BLaER1 (cell line): ENCODE data around the gene ATRN.
A peak's percentile ranks its signal among the peaks of the same experiment; 100 is the strongest.
"Not testable (repeated sequence)": the region's sequence is repeated elsewhere in the genome, so short reads cannot be mapped to it uniquely, and the experiment has no call there.

ENCODE experiments used
- H3K27ac ChIP-seq: shearing (Covaris generic); formaldehyde crosslinking; 2 replicates; pipeline ENCODE4 v1.8.1; 2022
- H3K27me3 ChIP-seq: shearing (Covaris generic); formaldehyde crosslinking; 2 replicates; pipeline ENCODE4 v1.8.1; 2022
- H3K36me3 ChIP-seq: shearing (Covaris generic); formaldehyde crosslinking; 2 replicates; pipeline ENCODE4 v1.8.1; 2022
- H3K4me1 ChIP-seq: shearing (Covaris generic); formaldehyde crosslinking; 2 replicates; pipeline ENCODE4 v1.8.1; 2022
- H3K4me2 ChIP-seq: shearing (Covaris generic); formaldehyde crosslinking; 2 replicates; pipeline ENCODE4 v1.8.1; 2022
- H3K4me3 ChIP-seq: shearing (Covaris generic); formaldehyde crosslinking; 2 replicates; pipeline ENCODE4 v1.8.1; 2022
- H3K9ac ChIP-seq: shearing (Covaris generic); formaldehyde crosslinking; 2 replicates; pipeline ENCODE4 v1.8.1; 2022
- H3K9me3 ChIP-seq: shearing (Covaris generic); formaldehyde crosslinking; 2 replicates; pipeline ENCODE4 v1.8.1; 2022
- H4K20me1 ChIP-seq: shearing (Covaris generic); formaldehyde crosslinking; 2 replicates; pipeline ENCODE4 v1.8.1; 2022
- Cebpa-rat ChIP-seq: shearing (Covaris generic); IDR thresholded peaks from 2 replicates; pipeline ENCODE4 v1.8.1; 2022

The ATRN gene

DNA sequence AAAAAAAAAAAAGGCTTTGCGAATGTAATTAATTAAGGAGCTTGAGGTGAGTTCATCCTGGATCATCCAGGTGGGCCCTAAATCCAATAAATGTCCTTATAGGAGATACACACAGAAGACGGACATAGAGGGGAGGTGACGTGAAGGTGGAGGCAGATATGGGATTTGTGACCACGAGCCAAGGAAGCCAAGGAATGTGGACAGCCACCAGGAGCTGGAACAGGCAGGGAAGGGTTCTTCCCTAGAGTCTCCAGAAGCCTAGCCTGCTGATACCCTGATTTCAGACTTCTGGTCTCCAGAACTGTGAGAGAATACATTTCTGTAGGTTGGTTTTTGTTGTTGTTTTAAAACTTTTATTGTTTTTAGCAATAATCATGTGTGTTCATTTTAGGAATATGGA lies 6.7 kb upstream of the ATRN start:
- H3K27ac ChIP-seq: no peak overlapping the region
- no peak overlapping the region for H3K9ac ChIP-seq
- H3K4me2 ChIP-seq: no peak overlapping the region
- no peaks in the 10 kb centered on the region for H3K27me3 ChIP-seq
- no peaks in the 10 kb centered on the region for H3K4me1 ChIP-seq
- H3K36me3 ChIP-seq: no peaks in the 10 kb centered on the region
- no peaks in the 10 kb centered on the region for H3K9me3 ChIP-seq
- TF ChIP-seq Cebpa-rat: no peak
- H3K4me3 ChIP-seq: no peak overlapping the region
- no peaks in the 10 kb centered on the region for H4K20me1 ChIP-seq

DNA sequence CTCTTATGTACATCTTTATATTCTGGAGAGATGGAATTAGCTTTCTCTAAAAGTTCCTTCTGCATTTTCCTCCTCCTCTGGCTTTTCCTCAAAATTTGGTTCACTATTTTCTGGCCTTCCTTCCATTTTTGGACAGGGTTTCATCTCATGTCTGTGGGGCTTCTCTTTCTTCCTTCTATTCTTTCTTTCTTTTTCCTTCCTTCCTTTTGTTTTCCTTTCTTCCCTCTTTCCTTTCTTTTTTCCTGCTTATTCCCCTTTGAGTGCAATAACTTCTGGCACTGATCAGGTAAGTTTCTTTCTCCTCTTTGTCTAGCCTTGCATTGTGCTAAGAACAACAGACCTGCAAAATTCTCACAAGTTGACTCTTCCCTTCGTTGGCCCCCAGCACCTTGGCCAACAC lies 5.5 kb upstream of the ATRN start:
- H3K36me3 ChIP-seq: no peaks in the 10 kb centered on the region
- no peak overlapping the region for H3K4me3 ChIP-seq
- H3K4me2 ChIP-seq: no peak overlapping the region
- peaks cover 4% of the 10 kb centered on the region for H3K4me1 ChIP-seq
- H3K9ac ChIP-seq: no peak overlapping the region
- TF ChIP-seq Cebpa-rat: no peak
- no peaks in the 10 kb centered on the region for H3K9me3 ChIP-seq
- H3K27me3 ChIP-seq: no peaks in the 10 kb centered on the region
- no peak overlapping the region for H3K27ac ChIP-seq
- no peaks in the 10 kb centered on the region for H4K20me1 ChIP-seq

DNA sequence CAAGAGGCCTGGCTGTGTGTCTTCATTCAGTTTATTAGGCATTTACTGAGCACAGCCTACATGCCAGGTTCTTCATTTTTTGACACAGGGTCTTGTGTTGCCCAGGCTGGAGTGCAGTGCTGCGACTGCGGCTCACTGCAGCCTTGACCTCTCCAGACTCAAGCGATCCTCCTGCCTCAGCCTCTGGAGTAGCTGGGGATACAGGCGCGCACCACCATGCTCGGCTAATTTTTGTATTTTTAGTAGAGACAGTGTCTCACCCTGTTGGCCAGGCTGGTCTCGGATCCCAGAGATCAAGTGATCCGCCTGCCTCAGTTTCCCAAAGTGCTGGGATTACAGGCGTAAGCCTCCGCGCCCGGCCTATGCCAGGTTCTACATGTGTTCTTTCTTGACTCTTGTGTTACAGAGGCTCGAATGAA lies 601 bp upstream of the ATRN start:
- peaks cover 4% of the 10 kb centered on the region; the same call in 1 of the 2 replicates for H3K36me3 ChIP-seq
- H3K4me3 ChIP-seq: peak overlapping the region; percentile 99
- H3K27me3 ChIP-seq: no peaks in the 10 kb centered on the region
- TF ChIP-seq Cebpa-rat: no peak
- H3K27ac ChIP-seq: peak overlapping the region; percentile 78
- peaks cover 41% of the 10 kb centered on the region for H4K20me1 ChIP-seq
- H3K9ac ChIP-seq: peak overlapping the region; percentile 91
- peak overlapping the region; percentile 99 for H3K4me2 ChIP-seq
- H3K4me1 ChIP-seq: peaks cover 28% of the 10 kb centered on the region
- H3K9me3 ChIP-seq: no peaks in the 10 kb centered on the region

DNA sequence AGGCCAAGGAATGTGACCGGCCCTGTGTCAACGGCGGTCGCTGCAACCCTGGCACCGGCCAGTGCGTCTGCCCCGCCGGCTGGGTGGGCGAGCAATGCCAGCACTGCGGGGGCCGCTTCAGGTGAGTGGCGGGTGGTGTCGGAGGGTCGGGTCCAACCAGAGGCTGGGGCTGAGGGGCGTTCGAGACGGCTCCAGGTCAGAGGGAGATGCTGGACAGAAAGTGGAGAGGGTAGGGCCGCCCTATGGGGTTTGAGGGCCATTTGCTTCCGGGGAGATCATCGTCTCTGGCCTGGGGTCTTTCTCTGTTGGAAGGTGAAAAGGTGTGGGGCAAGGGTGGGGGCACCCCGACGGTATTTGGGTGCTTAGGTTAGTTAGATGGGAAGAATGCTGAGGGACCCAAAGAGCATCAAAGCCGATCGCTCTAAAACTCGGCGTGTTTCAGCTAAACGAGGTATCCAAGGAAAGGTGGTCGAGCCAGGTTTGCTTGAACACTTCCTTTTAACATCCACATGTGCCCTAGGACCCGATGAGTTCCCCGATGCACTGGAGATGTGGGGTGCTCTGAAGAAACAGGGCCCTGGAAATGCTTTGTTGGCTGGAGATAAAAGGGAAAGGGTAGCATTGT lies 691 bp downstream of the ATRN start:
- Histone ChIP-seq H3K36me3 (peaks cover 4% of the 10 kb centered on the region; the same call in 1 of the 2 replicates), H3K4me1 (peaks cover 28% of the 10 kb centered on the region), H4K20me1 (peaks cover 51% of the 10 kb centered on the region), H3K27me3 (no peaks in the 10 kb centered on the region), H3K9me3 (no peaks in the 10 kb centered on the region), H3K27ac (peak overlapping the region; percentile 78), H3K9ac (peak overlapping the region; percentile 91), H3K4me3 (peak overlapping the region; percentile 99), H3K4me2 (peak overlapping the region; percentile 99)
- no peak for TF ChIP-seq Cebpa-rat

DNA sequence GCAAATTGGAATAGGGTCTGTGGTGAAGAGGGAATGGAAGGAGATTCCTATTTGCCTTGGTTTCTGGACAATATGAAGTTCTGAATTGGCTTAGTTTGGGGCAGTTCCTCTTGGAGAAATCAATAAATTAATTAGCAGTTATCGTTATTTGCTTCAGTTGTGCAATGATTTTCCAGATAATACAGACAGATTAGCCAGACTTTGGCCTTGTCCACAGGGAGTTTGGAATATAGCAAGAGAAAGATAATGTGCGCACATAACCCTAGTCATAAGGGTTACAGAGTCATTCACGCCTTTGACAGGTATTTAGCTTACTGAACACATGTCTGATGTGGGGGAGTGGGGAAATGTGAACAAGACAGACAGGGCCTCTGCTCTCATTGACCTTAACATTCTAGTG lies 1.3 kb downstream of the ATRN start:
- H3K36me3 ChIP-seq: peaks cover 4% of the 10 kb centered on the region; the same call in 1 of the 2 replicates
- H3K4me2 ChIP-seq: peak overlapping the region; percentile 99
- no peaks in the 10 kb centered on the region for H3K9me3 ChIP-seq
- H4K20me1 ChIP-seq: peaks cover 52% of the 10 kb centered on the region
- H3K27me3 ChIP-seq: no peaks in the 10 kb centered on the region
- no peak for TF ChIP-seq Cebpa-rat
- H3K27ac ChIP-seq: peak overlapping the region; percentile 78
- H3K9ac ChIP-seq: peak overlapping the region; percentile 91
- peak overlapping the region; percentile 99 for H3K4me3 ChIP-seq
- peaks cover 28% of the 10 kb centered on the region for H3K4me1 ChIP-seq

DNA sequence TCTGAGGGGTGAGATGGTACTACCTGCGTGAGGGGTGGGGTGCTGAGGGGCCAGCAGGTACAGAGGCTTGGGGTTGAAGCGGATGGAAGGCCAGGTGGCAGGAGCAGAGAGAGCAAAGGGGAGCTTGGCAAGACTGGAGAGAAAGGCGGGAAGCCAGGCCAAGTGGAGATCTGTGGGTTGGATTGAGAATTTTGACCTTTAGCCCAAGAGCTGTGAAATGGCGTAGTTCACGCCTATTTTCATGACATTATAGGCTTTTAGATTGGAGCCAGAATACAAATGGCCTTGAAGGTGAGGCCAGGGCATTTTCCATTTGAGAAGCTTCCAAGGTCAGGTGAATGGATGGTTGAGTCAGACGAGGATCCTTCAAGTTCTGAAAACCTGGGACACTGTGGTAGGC lies 2.5 kb downstream of the ATRN start:
- peaks cover 28% of the 10 kb centered on the region for H3K4me1 ChIP-seq
- peak overlapping the region; percentile 99 for H3K4me2 ChIP-seq
- no peak overlapping the region for H3K4me3 ChIP-seq
- H3K36me3 ChIP-seq: peaks cover 7% of the 10 kb centered on the region
- no peaks in the 10 kb centered on the region for H3K9me3 ChIP-seq
- H3K9ac ChIP-seq: no peak overlapping the region
- no peak overlapping the region for H3K27ac ChIP-seq
- H3K27me3 ChIP-seq: no peaks in the 10 kb centered on the region
- peaks cover 60% of the 10 kb centered on the region for H4K20me1 ChIP-seq
- no peak for TF ChIP-seq Cebpa-rat

DNA sequence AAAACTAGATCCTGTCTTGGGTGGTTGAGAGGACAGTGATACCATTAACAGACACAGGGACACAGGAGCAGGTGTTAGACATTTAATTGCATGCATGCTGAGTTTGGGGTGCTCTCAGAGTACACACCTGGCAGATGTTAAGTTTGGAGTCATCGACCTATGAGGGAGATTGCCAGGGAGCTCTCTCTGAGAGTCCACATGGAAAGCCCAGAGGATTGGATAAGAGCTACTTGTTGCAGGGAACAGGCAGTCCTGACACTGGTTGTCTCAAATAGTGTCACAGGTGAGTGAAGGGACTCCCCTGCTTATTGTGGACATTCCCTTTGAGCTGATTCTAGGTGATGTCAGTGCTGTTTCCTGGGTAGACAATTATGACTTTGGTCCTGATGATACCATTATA lies 3.1 kb downstream of the ATRN start:
- H4K20me1 ChIP-seq: peaks cover 66% of the 10 kb centered on the region
- H3K4me2 ChIP-seq: no peak overlapping the region
- no peak overlapping the region for H3K4me3 ChIP-seq
- H3K9me3 ChIP-seq: no peaks in the 10 kb centered on the region
- no peak overlapping the region for H3K27ac ChIP-seq
- peaks cover 28% of the 10 kb centered on the region for H3K4me1 ChIP-seq
- TF ChIP-seq Cebpa-rat: no peak
- no peak overlapping the region for H3K9ac ChIP-seq
- H3K27me3 ChIP-seq: no peaks in the 10 kb centered on the region
- peaks cover 11% of the 10 kb centered on the region for H3K36me3 ChIP-seq

DNA sequence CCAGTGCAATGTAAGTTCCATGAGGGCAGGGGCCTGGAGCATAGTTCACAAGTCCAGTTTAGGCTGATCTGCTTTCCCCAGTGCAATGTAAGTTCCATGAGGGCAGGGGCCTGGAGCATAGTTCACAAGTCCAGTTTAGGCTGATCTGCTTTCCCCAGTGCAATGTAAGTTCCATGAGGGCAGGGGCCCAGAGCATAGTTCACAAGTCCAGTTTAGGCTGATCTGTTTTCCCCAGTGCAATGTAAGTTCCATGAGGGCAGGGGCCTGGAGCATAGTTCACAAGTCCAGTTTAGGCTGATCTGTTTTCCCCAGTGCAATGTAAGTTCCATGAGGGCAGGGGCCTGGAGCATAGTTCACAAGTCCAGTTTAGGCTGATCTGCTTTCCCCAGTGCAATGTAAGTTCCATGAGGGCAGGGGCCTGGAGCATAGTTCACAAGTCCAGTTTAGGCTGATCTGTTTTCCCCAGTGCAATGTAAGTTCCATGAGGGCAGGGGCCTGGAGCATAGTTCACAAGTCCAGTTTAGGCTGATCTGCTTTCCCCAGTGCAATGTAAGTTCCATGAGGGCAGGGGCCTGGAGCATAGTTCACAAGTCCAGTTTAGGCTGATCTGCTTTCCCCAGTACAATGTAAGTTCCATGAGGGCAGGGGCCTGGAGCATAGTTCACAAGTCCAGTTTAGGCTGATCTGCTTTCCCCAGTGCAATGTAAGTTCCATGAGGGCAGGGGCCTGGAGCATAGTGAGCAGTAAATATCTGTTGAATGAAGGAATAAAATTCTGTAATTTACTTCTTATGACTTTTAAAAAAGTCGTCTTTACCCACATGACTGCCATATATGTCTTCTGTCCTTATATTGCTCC lies 6.4 kb downstream of the ATRN start:
- H3K9me3 ChIP-seq, H3K4me2 ChIP-seq, H3K9ac ChIP-seq, H3K27me3 ChIP-seq, H3K4me3 ChIP-seq, H3K27ac ChIP-seq: not testable (repeated sequence)
- Histone ChIP-seq H3K36me3 (peaks cover 14% of the 10 kb centered on the region), H3K4me1 (peaks cover 15% of the 10 kb centered on the region), H4K20me1 (peaks cover 80% of the 10 kb centered on the region)

DNA sequence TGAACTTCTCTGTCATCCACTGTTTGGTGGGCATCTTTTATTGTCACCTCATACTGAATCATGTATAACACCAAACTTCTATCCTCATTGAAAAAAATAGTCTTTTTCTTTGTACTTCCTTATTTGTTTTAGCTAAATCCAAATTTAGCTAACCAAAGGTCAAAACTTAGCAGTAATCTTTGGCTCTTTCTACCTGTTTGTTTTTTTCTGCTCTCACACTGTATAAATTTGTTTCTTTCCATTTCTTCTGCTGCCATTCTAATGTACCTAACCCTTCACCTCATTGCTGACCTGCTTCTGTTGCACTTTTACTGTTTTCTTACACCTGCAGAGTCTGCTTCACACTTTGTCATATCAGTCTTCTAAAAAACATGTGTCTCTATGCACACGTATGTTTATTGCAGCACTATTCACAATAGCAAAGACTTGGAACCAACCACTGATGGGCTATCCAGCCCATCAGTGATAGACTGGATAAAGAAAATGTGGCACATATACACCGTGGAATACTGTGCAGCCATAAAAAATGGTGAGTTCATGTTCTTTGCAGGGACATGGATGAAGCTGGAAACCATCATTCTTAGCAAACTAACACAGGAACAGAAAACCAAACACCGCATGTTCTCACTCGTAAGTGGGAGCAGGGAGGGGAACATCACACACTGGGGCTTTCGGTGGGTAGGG lies 7.2 kb downstream of the ATRN start:
- no peaks in the 10 kb centered on the region for H3K9me3 ChIP-seq
- H4K20me1 ChIP-seq: peaks cover 76% of the 10 kb centered on the region
- H3K4me2 ChIP-seq: no peak overlapping the region
- no peaks in the 10 kb centered on the region for H3K27me3 ChIP-seq
- no peak for TF ChIP-seq Cebpa-rat
- H3K27ac ChIP-seq: no peak overlapping the region
- H3K4me3 ChIP-seq: no peak overlapping the region
- H3K4me1 ChIP-seq: peaks cover 7% of the 10 kb centered on the region
- H3K36me3 ChIP-seq: peaks cover 14% of the 10 kb centered on the region
- H3K9ac ChIP-seq: no peak overlapping the region

DNA sequence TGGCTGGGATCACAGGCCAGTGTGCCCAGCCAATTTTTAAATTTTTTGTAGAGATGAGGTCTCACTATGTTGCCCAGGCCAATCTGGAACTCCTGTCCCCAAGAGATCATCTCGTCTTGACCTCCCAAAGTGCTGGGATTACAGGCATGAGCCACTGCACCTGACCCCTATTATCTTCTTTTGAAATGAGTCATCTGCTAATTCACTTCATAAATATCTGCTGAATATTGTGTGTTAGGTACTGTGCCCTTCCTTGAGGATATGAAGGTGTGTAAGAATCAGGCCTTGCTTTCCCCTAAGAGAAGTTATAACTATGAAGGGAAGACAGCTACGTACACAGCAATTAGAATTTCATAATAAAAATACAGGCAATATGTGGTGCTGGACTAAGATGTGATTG lies 8.2 kb downstream of the ATRN start:
- no peaks in the 10 kb centered on the region for H3K9me3 ChIP-seq
- TF ChIP-seq Cebpa-rat: no peak
- no peaks in the 10 kb centered on the region for H3K27me3 ChIP-seq
- no peak overlapping the region for H3K4me3 ChIP-seq
- H3K36me3 ChIP-seq: peaks cover 12% of the 10 kb centered on the region
- H3K9ac ChIP-seq: no peak overlapping the region
- no peak overlapping the region for H3K4me2 ChIP-seq
- no peak overlapping the region for H3K27ac ChIP-seq
- H3K4me1 ChIP-seq: no peaks in the 10 kb centered on the region
- peaks cover 76% of the 10 kb centered on the region for H4K20me1 ChIP-seq
